Myocyte (in vitro differentiated cells): ENCODE data around the gene BICD1. TPM values are rescaled to one million over a fixed set of nuclear protein-coding genes. Genes with fewer than 3 reads are reported as not detected.

ENCODE experiments used
- DNase-seq: peaks from one replicate; pipeline ENCODE4 v3.0.0-alpha.2; 2012; ENCODE audit warnings: low read depth
- total RNA-seq: library from RNA; depleted of rRNA; stranded (reverse); fragments of >200 nt; gene quantifications from 2 replicates; pipeline ENCODE4 v1.2.3, GENCODE V29; 2014

Gene BICD1
- total RNA-seq, 1 donor from 2014 or later: 10.8 TPM

DNA sequence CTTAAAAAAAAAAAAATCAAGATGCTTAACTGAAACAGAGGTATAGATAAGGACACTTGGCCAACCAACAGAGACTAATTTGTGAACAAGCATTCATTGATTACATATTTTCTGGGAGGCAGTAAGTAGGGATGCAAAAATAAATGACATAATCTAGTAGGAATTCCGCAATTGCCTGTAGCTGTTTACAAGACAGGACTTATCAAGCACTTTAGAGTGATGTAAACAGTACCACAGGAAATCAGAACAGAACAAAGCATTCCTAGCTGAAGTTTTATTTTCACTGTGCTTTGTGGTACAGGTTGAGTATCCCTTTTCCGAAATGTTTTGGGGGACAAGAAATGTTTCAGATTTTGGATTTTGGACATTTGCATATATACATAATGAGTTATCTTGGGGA is 224.5 kb downstream of the BICD1 start:
- DNase-seq: no peak

DNA sequence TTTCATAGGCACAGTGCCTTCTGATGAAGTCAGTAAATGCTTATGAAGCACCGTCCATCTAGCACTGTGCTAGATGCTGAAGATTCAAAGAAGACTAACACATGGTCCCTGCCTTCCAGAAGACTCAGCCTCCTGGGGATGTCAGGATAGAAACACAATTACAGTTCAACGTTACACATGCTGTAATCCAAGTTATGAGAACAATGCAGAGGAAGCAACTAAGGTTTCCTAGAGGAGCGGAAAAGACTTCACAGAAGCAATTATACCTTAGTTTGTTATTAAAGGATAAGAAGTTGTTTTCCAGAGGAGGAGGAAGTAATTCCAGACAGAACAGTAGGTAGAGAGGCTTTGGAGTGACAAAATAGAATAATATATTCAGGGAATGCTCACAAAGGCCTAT is 225.8 kb downstream of the BICD1 start:
- DNase-seq: no peak

DNA sequence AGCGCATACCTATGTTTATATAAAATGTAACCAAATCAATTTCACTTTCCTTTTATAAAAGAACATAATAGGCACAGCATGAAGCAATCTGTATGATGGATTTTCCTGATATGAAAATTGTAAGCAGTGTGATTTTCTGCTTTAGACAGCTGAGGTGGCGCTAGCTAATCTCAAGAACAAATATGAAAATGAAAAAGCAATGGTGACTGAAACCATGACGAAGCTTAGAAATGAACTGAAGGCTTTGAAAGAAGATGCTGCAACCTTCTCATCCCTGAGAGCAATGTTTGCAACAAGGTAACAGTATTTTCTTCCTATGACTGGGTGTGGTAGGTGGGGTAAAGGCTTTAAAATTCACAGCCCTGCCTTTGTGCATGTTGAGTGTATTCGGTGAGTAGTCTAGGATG is 227.7 kb downstream of the BICD1 start:
- DNase-seq: no peak

DNA sequence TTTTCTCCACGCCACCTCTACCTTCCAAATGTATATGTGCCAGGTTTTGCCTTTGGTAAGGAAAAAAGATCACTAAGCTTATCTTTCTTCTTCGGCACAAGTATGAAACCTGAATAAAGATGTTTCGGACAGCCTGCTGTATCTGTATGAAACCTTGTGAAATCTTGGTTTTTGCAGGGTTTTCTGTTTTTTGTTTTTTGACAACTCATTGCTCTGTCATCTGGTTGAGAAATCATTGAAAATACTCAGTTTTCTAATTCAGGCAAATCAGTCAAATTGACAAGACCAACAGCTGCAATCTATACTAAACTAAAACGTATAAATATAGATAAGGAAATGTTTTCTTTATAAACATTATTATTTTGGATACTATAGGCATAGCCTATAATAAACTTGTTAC is 229.6 kb downstream of the BICD1 start:
- DNase-seq: no peak

DNA sequence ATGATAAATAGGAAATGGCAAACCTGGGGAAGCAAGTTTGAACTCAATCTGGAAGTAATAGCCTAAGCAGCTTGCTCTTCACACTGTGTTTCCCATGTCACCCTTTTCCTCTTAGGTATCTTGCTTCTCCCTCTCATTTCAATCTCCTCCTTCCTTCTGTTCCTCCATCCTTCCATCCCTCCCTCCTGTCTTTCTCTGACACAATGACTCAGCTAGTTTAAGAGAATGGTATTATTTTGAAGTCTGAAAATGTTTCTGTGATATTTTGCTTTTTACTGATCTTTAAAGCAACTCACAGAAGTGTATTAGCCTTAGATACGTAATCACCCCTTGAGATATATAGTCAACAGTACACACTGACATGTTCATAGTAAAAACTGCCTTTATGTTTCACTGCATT is 236.8 kb downstream of the BICD1 start:
- DNase-seq: no peak

DNA sequence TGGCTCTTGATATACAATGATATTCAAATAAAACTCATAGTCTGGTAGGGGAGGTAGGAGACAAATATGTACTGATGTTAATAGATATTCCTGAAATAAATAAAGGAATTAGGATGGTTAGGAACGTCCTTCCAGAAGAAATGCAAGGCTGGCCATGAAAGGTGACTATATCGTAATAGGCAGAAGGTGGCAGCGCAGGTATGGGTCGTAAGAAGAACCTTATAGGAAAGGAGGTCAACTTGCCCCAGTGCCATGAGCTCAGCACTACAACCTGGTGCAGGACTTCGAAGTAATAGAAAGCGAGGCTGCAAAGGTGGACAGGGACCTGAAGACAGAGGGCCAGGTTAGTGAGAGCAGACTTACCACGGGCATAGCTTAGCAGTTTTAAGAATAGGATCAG is 237.4 kb downstream of the BICD1 start:
- no peak for DNase-seq

DNA sequence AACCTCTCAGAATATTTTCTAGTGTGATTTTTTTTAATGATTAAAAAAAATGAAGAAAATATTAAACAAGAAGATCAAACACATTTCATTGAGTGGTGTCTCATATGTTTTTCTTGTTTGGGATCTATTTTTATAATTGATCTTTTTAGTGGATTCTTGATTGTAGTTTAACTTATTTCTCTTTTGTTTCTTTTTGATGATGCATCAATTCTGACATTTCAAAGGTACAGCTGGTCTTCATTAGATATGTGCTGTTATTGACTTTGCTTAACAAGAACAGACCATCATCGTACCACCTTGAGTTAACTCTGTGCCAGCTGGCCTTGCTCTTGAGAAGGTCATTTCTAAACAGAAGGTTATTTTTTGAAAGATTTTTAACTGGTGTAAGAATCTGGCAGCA is 246.9 kb downstream of the BICD1 start:
- DNase-seq: no peak

DNA sequence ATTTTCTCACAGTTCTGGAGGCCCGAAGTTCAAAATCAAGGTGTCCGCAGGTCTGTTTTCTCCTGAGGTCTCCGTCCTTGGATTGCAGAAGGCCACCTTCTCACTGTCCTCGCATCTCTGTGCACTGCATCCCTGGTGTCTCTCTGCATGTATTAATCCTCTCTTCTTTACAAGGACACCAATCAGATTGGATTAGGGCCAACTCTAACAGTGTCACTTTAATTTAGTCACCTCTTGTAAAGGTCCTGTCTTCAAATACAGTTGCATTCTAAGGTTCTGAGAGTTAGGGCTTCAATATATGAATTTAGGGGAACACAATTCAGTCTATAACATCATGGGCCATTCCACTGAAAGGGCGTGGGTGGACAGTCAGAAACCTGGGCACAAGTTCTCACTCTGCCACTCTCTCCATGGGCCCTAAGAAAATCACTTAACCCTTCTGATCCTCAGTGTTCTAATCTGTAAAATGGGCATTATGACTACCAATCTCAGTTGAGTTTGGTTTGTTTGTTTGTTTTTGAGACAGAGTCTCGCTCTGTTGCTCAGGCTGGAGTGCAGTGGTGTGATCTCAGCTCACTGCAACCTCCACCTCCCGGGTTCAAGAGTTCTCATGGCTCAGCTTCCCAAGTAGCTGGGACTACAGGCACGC is 251.1 kb downstream of the BICD1 start:
- DNase-seq: no peak

DNA sequence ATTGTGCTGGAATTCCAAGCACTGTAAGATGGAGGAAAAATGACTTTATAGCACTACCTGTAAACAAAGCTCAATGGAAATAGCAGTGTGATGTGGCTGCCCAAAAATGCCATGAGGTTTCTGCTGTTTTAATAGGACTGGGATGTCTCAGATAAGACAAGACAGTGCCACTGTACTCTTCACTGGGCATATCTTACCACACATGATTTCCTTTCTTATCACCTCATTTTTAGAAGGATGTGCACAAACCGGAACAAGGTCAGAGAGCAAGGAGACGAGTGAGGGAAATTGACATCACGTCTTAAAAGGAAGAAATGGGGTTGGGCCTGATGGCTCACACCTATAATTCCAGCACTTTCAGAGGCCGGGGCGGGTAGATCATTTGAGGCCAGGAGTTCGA is 254.3 kb downstream of the BICD1 start:
- no peak for DNase-seq

DNA sequence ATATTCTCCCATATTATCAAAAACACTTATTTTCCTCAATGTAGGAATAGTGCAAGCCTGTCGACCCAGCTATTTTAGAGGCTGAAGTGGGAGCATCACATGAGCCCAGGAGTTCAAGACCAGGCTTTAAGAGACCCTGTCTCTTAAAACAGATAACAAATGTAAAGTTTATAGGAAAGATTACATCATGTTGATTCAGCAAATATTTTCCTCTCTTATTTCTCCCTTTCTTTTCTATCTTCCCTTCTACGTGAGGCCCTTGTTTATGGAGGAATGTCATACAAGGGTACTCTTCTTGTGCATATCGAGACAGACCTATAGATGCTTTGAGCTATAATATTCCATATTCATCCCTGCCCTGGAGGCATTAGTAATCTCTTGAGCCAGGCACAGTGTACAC is 256.2 kb downstream of the BICD1 start:
- no peak for DNase-seq

DNA sequence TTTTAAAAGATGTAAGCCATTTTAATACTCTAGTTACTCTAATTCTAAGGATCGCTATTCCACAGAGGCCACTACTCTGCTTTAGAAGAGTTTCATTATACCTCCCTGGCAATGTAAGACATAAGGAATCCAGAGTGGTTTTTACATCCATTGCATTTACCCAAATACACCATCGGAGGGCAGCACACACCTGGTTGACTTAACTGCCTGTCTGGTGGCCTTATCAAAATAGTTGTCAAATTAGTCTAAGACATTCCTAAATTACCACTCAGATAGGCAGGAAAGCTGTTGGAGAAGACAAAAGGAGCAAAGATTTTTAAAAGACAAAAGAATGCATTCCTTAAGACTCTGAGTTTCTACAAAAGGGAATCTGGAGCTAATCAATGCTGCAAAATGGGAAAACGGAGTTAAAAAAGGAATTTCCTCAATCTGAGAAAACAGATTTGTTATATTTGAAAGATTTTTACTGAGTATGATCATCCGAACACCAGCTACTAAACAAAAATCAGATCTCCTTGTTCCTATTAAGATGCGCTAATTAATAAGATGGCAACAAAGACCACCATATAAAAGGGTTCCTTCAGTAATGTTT is 258.9 kb downstream of the BICD1 start:
- peak; percentile 76 for DNase-seq

DNA sequence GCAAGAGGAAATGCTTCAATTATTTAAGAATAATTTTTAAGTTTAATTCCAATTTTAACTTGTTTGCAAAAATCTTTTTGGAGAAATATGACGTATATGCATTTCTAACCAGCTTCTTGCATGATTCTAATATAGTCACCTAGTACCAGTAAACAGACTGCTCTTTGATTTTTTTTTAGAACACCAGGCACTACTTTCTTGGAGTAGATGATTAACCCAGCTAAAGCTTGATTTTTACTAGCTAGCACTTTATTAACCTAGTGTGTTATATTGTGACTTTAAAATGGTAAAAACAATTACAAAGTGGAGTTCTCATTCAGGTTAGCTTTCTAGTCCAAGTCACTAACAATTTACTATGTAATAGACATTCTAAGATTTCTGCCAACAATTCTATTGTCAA is 260.1 kb downstream of the BICD1 start:
- DNase-seq: no peak

DNA sequence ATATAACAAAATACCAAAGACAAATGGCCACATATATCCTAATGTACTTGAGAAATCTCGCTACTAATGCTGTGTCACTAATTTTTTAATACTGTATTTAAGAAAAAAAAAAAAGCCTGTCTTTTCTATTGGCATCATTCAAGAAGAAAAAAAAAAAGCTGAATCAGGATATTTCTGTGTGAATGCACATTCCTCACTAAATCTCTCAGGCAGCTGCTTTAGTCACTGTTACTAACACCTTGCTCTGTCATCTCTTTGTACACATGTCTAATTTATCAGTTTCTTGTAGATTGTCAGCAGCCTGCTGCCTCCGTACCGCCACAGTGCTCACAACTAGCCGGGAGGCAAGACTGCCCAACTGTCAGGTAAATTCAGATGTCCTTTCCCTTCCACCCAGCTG is 260.7 kb downstream of the BICD1 start:
- DNase-seq: no peak

DNA sequence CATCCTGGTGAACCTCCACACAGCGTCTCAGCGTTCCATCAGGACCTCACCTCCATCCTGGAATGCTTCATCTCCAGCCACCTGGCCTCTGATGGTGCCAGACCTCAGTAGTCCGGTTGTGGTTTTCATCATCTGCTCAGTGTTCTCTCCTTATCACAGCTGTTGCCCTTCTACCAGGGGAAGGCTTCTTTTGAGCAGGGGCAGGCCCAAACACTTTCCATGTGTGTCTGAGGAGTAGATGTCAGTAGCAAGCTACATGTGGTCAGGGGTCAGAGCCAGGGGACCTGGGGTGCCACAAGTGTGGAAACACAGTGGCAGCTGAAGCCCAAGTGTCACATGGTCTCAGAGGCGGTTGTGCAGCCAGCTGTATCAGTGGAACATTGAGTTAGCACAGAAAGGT is 262.6 kb downstream of the BICD1 start:
- peak; percentile 88 for DNase-seq

DNA sequence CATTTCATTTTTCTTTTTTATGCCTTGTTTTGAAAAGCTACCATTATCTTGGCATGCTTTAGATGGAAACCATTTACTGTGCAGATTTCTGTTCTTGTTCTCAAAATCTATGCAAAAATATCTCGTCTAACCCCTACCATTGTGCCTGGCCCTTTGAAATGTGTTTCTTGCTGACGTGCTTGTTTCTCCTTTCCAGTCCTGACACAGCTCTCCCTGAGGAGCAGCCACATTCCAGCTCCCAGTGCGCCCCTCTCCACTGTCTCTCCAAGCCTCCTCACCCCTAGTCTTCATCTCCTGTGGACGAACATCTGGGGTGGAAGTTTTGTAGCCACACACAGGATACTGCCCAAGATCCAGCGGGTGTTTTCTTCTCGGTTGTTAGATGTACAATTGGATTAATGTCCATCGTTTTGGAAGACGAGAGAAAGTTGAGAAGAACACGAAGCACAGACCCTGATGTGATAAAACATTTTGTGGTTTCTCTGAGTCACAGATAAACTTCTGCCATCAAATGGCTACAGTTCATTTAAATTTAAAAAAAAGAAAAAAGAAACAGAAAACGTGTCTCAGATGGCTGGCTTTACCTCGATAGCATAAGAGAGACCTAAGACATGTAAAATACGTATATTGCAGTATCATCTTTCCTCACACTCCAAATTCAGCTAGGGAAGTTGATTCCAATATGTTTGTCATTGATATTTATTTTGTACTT is 270.9 kb downstream of the BICD1 start:
- DNase-seq: peak; percentile 10

DNA sequence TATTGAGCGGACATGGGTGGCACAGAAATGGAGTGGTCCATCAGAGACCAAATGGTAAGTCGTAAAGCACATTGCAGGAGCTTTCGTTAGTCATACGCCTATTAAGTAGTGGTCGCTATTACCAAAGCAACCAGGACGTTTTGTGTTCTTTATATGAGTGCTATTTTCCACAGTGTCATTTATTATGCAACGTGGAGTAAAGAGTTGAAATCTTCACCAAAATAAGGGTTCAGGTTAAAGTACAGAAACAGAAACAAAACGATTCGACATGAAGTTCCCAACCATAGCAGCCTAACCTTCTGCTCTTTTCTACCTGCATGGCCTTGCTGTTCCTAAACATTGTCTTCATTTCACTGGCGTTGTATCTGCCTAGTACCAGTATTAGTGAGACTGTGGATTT is 272.6 kb downstream of the BICD1 start:
- no peak for DNase-seq

DNA sequence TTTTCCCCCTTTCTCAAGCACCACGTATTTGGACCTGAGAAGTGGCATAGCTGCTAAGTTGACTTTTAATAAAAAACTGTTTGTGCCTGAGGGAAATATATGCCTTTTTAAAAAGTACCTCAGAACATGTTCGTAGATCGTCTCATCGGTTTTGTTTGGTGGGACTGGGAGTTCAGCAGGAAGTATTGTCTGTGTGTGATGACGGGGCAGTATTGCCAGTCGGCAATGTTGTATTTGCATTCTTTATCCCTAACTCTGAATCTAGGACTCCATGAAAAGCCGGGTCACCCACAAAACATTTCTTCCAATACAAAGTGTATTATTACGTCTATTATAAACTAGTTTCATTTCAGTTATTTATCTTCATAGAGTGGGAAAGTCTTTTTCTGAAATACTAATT is 273.0 kb downstream of the BICD1 start:
- DNase-seq: no peak

DNA sequence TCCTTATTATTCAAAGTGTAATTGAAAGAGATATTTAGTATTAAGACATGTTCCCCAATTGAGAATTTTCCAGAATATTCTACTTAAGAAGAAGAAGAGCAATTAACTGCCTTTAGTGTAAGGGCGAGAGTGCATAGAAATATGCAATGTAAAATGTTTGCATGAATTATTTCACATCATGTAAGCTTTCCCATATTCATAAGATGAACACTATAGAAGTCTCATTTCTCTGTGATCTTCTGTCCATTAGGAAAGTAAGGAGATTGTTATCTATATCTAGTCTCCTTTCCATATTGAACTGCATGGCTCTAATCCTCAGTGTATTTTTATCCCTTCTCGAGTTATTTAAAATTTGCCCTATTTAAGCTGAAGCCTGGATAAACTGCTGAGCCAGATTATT is 275.6 kb downstream of the BICD1 start:
- no peak for DNase-seq

DNA sequence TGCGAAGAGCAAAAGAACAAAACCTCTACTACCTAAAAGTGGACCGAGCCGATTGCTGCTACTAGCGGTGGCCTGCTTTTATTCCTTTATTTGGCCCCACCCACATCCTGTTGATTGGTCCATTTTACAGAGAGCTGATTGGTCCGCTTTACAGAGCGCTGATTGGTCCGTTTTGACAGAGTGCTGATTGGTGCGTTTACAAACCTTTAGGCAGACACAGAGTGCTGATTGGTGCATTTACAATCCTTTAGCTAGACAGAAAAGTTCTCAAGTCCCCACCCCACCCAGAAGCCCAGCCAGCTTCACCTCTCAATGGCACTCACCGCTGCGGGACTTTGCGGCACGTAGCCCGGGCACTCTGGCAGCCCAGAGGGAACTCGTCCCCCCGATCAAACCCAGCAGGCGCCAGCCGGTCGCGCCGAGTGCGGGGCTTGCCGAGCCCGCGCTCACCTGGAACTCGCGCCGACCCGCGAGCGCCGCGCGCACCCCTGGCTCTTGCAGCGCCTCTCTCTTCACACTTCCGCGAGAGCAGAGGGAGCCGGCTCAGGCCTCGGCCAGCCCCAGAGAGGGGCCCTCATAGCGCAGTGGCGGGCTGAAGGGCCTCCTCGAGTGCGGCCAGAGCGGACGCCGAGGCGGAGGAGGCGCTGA is 284.0 kb downstream of the BICD1 start:
- no peak for DNase-seq

DNA sequence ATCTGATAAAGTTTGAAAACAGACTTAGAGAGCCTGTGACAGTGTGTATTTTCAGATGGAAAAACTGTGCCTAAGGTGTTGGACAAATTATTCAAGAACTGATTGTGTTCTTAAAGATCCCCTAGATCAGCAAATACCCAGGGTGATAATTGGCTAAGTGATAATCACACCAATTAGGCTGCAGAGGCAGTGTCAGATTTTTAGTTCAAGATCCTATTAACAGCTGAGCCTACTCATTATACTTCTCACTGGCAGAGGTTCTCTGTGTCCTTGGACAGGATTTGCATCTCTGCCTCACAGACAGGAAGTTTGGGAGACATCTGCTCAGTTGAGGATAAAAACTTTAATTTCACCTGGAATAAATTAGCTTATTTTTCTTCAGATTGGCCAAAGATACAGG is 288.4 kb downstream of the BICD1 start:
- no peak for DNase-seq

DNA sequence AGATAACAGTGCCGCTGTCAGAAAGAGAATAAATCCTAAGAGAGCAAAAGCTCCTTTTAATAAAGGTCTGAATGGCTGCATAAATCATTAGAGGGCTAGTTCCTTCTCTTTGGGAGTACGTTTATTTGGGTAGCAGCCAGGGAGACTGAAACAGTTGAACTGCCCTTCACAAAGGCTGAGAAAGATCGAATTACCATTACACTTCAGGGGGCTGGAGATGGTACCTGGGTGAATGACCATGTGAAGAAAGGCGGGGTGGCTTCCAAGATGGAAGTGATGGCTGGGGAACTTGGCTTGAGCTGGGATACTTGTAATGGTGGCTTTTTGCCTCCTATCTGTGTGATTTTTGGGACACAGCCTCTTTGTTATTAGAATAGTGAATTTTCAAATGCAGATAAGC is 291.0 kb downstream of the BICD1 start:
- DNase-seq: no peak

DNA sequence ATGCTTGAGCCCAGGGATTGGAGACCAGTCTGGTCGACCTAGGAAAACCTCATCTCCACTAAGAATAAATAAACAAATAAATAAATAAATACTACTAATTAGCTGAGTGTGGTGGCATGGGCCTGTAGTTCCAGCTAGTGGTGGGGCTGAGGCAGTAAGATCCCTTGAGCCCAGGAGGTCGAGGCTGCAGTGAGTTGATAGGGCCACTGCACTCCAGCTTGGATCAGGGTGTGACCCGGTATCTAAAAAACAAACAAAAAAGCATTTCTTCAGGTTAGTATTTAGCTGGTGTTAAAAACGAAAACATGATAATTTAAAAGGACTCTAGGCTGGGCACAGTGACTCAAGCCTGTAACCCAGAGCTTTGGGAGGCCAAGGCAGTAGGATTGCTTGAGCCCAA is 291.5 kb downstream of the BICD1 start:
- no peak for DNase-seq
